GM21367 (cell line): ENCODE measurements around the gene CAMSAP3.

ENCODE experiments used
- ATAC-seq: cut with Tn5 transposase; IDR thresholded peaks from one replicate; pipeline ENCODE4 v1.9.1; 2021; ENCODE audit not compliant: unreplicated experiment

The CAMSAP3 gene

GRCh38 chr19:7610491-7611240, 15.0 kb downstream of the CAMSAP3 start:
- ATAC-seq: no peak

DNA sequence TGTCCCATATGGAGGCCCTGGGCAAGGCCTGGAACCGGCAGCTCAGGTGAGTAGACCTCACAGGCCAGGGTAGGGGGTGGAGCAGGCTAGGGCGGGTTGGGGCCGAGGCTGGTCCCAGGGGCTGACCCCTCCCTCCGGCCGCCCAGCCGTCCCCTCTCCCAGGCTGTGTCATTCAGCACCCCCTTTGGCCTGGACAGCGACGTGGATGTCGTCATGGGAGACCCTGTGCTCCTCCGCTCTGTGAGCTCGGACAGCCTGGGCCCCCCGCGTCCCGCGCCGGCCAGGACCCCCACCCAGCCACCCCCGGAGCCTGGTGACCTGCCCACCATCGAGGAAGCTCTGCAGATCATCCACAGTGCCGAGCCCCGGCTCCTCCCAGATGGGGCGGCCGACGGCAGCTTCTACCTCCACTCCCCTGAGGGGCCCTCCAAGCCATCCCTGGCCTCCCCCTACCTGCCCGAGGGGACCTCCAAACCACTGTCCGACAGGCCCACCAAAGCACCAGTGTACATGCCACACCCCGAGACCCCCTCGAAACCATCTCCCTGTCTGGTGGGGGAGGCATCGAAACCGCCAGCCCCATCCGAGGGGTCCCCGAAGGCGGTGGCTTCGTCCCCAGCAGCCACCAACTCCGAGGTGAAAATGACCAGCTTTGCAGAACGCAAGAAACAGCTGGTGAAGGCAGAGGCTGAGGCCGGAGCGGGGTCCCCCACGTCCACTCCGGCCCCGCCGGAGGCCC, 16.0 kb downstream of the CAMSAP3 start:
- ATAC-seq: no peak

- ATAC-seq: no peak
Observed at GRCh38 chr19:7612282-7613274, 16.9 kb downstream of the CAMSAP3 start.

- ATAC-seq: no peak
Observed at GRCh38 chr19:7614859-7615741, 19.4 kb downstream of the CAMSAP3 start.

DNA sequence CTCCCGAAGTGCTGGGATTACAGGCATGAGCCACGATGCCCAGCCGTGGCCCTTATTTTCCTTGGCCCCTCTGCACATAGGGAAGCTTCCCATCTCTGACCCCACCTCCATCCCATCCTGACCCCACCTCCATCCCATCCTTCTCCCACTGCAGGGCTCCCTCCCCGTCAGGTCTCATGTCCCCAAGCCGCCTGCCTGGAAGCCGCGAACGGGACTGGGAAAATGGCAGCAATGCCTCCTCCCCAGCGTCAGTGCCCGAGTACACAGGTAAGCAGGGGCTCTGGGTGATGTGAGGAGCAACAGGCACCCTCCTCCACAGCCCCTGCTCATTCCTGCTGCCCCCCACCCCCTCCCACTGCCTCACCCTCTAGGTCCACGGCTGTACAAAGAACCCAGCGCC, 21.5 kb downstream of the CAMSAP3 start:
- ATAC-seq: no peak

DNA sequence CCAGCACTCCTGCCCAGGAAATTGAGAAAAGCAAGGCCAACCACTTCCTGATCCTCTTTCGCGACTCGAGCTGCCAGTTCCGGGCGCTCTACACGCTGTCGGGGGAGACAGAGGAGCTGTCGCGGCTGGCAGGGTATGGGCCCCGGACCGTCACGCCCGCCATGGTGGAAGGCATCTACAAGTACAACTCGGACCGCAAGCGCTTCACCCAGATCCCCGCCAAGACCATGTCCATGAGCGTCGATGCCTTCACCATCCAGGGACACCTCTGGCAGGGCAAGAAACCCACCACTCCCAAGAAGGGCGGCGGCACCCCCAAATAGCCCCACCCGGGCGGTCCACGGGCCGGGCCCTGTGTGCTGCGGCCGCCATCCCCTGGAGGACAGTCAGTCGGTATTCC, 22.1 kb downstream of the CAMSAP3 start:
- no peak for ATAC-seq

- no peak for ATAC-seq
Observed at GRCh38 chr19:7618348-7618747, 22.7 kb downstream of the CAMSAP3 start.

- ATAC-seq: no peak
Observed at GRCh38 chr19:7618771-7619510, 23.3 kb downstream of the CAMSAP3 start.

GRCh38 chr19:7619671-7620441, 24.2 kb downstream of the CAMSAP3 start:
- ATAC-seq: no peak

- no peak for ATAC-seq
Observed at GRCh38 chr19:7620442-7621412, 25.1 kb downstream of the CAMSAP3 start.

DNA sequence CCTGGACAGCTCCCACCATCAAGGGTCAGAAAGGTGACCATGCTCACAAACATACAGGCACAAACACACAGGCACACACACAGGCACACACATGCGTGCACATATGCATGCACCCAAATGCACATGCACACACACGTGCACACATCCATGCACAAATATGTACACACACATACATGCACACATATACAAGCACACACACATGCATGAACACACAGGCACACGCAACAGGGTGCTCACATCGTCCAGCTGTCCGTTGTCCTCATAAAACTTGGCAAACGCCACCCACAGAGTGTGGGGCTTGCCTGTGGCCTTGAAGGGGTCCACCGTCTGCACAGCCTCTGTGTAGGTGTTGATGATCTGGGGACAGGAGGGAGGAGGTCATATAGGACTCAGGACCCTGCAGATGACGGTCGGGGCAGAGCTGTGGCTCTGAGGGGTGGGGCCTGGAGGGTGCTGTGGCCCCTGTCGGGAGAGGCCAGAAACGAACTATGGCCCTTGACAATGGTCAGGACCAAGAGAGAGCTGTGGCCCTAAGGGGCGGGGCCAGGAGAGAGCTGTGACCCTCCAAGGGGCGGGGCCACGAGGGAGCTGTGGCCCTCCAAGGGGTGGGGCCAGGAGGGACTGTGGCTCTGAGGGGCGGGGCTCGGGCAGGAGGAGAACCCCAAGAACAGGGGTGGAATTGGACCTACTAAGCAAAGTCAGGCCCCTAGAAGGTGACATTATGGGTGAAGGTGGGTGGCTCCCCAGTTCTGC, 27.4 kb downstream of the CAMSAP3 start:
- ATAC-seq: no peak

DNA sequence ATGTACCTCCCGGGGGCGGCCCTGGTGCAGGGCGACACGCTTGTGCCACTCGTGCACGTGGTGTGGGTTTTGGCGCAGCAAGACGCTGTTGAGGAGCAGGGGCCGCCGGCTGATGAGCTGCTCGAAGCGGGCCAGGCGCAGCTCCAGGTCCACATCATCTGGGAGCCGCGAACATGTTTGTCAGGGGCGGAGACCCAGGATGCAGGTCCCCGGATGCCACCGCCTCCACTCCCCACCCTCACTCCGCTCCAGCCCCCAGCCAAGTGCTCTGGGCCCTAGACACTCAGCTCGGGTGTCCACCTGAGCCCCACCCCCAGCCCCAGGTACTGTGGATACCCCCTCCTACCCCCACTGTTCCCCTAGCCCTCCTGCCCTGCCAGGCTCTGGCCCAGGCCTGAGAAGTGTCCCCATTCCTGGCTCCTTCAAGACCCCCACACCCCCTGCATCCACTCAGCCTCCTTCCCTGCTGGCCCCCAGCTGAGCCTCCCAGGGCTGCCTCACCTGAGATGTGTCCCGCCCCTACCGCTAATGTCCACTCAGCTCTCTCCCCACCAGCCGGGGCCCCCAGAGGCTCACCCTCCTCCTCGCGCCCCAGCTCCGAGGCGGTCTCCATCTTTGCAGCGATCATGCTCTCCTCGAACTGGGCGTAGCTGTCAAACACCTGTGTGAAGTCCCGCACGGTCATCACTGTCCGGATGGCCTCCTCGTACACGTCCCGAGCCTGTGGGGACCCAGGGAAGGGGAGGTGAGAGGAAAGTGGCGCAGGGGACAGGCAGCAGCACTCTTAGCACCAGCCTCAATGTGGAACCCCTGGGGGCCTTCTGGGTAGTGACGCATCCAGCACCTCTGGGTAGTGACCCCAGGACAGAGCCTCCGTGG, 28.3 kb downstream of the CAMSAP3 start:
- ATAC-seq: no peak

- no peak for ATAC-seq
Observed at GRCh38 chr19:7624810-7625209, 29.1 kb downstream of the CAMSAP3 start.

- ATAC-seq: no peak
Observed at GRCh38 chr19:7625763-7626372, 30.2 kb downstream of the CAMSAP3 start.

GRCh38 chr19:7627166-7627565, 31.5 kb downstream of the CAMSAP3 start:
- ATAC-seq: no peak
